Endothelial cell of umbilical vein (primary cell): ENCODE results near the gene ABCA10.

ENCODE experiments used
- EZH2 ChIP-seq: IDR thresholded peaks from 2 replicates; pipeline ENCODE4 v1.6.1; 2012; ENCODE audit warnings: borderline replicate concordance, low read depth, mild to moderate bottlenecking, moderate library complexity, low read length, inconsistent platforms; ENCODE audit not compliant: severe bottlenecking
- GATA2 ChIP-seq: IDR thresholded peaks from 2 replicates; pipeline ENCODE4 v1.7.0; 2011; ENCODE audit warnings: low read depth, mild to moderate bottlenecking, moderate library complexity, mixed read lengths, low read length; ENCODE audit not compliant: insufficient read length, insufficient read depth
- MYC ChIP-seq: IDR thresholded peaks from one replicate; pipeline ENCODE4 v1.6.1; 2011; ENCODE audit warnings: mild to moderate bottlenecking, low read depth, low read length
- POLR2A ChIP-seq: IDR thresholded peaks from 2 replicates; pipeline ENCODE4 v1.6.1; 2012; ENCODE audit warnings: low read depth, mild to moderate bottlenecking, control low read depth, low read length
- TF ChIP-seq, protein P1 (sequence below): IDR thresholded peaks from 2 replicates; pipeline ENCODE4 v1.6.1; 2011; ENCODE audit not compliant: insufficient read depth, insufficient read length
- TF ChIP-seq, protein P2 (sequence below), 2 donors: IDR thresholded peaks; 1 replicate in 1 of 2; 2 replicates in 1 of 2; pipeline ENCODE4 v1.5.1; 2011; ENCODE audit warnings: low read length in 2 of 2, mild to moderate bottlenecking in 2 of 2, moderate library complexity in 2 of 2, control low read depth in 1 of 2, inconsistent platforms in 1 of 2, low read depth in 1 of 2; ENCODE audit not compliant: insufficient read depth in 1 of 2; ENCODE audit errors: extremely low read depth in 1 of 2

DNA sequence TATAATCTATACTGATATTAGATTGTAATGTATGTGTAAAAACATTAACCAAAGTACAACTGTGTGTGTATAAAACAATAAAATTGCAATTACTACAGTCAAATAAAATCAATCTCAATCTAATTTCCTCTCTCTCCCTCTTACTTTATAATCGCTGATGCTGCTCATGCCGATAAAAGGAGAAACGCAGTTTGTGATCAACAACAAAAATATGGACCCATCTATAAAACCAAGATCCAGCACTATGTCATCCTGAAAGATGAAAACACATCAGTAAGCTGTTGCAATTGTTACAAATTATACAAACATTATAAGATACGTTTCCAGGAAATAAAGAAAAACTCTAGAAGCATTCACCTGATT lies 53.4 kb downstream of the ABCA10 start:
- no peak for TF ChIP-seq GATA2
- TF ChIP-seq, protein P1, sequence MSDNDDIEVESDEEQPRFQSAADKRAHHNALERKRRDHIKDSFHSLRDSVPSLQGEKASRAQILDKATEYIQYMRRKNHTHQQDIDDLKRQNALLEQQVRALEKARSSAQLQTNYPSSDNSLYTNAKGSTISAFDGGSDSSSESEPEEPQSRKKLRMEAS = no peak
- TF ChIP-seq, protein P2, sequence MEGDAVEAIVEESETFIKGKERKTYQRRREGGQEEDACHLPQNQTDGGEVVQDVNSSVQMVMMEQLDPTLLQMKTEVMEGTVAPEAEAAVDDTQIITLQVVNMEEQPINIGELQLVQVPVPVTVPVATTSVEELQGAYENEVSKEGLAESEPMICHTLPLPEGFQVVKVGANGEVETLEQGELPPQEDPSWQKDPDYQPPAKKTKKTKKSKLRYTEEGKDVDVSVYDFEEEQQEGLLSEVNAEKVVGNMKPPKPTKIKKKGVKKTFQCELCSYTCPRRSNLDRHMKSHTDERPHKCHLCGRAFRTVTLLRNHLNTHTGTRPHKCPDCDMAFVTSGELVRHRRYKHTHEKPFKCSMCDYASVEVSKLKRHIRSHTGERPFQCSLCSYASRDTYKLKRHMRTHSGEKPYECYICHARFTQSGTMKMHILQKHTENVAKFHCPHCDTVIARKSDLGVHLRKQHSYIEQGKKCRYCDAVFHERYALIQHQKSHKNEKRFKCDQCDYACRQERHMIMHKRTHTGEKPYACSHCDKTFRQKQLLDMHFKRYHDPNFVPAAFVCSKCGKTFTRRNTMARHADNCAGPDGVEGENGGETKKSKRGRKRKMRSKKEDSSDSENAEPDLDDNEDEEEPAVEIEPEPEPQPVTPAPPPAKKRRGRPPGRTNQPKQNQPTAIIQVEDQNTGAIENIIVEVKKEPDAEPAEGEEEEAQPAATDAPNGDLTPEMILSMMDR (IDR thresholded peaks at IDR 0.05; ENCODE audit: extremely low read depth in 1 of 2, insufficient read depth in 1 of 2, low read depth in 1 of 2, low read length in 2 of 2) = no peak
- TF ChIP-seq POLR2A = no peak
- no peak for TF ChIP-seq EZH2
- no peak for TF ChIP-seq MYC
